DLD1 (cell line): ENCODE measurements around the gene DPCD.

Experiments
- in situ Hi-C: cut with HindIII; loops from 2 replicates; pipeline ENCODE4 v1.10.0; 2017; ENCODE audit warnings: low sequenced_read_pairs

DPCD gene

GRCh38 chr10:101566333-101567164, 21.6 kb upstream of the DPCD start:
- in situ Hi-C loops = no loop called here

DNA sequence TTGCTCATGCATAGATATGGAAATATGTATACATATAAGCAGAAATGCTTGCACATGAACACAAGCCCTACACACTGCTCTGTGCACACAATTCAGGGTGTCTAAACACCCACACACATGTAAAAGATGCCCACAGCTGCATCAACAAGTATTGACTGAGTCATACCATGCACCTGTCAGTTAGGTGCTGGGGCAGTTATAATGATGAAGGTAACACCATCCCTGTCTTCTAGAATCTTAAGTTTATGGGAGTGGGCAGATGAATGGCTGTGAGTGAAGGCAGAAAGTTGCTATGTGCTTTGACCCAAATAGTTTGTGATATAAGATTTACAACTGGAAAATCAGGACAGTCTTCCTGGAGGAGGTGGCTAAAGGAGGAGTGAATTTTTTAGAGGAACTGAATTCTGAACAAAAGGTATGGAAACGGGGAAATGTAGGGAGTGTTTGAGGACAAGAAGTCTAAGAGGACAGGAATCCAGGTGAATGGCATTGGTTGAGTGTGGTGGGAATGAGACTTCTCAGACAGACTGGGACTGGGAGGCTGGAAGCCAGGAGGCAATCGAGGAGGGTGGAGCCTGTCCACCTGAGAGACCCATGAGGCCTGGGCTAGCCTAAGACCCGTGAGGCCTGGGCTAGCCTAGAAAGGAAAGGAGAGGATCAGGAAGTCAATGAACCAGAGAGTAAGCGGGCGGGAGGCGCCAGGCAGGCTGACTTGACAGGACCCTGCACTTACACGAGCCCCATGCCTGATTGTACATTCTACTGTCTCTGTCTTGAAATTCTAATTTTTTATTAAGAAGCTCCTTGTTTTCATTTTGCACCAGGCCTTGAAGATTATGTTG, 20.7 kb upstream of the DPCD start:
- in situ Hi-C loops = no loop called here

- in situ Hi-C loops = no loop called here
Observed at GRCh38 chr10:101568054-101568745, 19.9 kb upstream of the DPCD start.

- in situ Hi-C loops = no loop called here
Observed at GRCh38 chr10:101569323-101569621, 18.8 kb upstream of the DPCD start.

DNA sequence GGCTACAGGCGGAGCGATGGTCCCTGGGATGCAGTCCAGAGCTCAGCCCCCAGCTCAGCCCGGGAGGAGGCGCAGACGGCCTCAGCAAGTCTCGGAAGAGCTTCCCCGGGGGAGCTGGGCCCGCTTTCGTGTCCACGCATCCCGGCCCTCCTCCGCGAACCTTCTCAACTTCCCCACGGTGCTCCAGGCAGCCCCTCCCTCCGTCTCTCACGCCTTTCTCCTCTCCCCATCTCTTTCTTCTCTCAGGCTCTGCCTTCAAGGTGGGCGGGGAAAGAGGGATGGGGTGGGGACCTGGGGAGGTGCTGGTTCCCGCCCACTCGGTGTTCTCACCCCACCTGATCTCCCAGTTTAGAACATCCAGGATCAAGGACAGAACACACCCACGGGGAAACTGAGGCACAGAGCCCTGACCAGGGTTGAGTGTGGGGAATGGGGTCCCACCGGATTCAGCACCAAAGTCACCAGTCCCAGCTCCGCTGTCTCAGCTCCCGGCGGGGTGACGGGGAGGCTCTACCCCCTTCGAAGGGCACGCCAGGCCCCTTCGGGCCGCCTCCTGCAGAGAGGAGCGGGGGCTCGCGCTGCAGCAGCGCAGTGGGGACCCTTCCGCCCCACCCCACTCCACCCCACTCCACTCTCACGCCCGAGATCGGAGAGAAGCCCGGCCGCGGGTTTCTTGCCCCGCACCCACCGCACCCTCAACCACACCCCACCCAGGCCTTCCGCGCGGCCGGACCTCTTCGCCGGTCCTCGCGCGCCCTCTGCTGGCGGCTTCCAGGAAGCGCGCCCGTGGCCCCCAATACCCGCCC, 18.3 kb upstream of the DPCD start:
- in situ Hi-C loops = no loop called here

GRCh38 chr10:101570428-101571270, 17.5 kb upstream of the DPCD start:
- in situ Hi-C loops = no loop called here

DNA sequence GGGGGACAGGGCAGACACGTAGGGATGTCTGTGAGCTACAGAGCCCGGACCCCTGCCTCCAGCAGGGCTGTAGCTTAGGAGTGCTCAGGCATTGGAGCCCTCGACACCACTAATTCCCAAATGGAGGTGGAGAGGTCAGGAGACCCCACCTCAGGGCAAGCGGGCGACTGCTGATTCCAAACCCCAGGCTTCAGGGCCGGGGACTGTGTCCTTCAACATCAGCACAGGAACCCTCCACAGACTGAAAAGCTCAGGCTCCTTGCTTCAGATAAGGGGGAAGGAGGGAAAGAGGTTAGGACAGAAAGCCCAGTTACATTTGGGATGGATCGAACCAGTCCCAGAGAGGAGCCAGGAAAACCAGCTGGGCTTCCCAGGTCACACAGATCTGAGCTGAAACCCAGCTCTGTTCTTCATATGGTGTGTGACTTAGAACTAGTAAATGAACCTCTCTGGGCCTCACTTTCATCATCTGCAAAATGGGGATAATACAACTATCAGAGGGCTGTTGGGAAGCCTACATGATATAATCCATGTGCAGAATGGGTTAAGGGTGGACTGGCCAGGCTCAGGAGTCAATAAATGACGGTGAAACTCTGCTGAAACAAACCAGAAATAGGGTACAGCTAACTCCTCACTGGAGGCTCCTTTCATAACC, 16.7 kb upstream of the DPCD start:
- in situ Hi-C loops = no loop called here

- in situ Hi-C loops = no loop called here
Observed at GRCh38 chr10:101572126-101572525, 16.0 kb upstream of the DPCD start.

DNA sequence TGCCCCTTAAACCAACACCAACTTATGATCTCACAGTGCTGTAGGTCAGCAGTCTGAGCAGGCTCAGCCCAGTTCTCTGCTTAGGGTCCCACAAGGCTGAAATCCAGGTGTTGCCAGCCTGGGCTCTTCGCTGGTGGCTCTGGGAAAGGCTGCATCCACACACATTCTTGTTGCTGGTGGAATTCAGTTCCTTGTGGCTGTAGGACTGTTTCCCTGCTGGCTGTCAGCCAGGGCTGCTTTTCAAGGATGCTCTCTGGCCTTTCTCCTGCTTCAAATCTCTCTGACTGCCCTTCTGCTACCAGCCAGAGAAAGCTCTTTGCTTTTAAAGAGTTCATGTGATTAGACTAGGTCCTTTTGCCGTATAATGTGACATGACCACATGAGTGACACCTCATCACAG, 15.3 kb upstream of the DPCD start:
- in situ Hi-C loops = no loop called here

DNA sequence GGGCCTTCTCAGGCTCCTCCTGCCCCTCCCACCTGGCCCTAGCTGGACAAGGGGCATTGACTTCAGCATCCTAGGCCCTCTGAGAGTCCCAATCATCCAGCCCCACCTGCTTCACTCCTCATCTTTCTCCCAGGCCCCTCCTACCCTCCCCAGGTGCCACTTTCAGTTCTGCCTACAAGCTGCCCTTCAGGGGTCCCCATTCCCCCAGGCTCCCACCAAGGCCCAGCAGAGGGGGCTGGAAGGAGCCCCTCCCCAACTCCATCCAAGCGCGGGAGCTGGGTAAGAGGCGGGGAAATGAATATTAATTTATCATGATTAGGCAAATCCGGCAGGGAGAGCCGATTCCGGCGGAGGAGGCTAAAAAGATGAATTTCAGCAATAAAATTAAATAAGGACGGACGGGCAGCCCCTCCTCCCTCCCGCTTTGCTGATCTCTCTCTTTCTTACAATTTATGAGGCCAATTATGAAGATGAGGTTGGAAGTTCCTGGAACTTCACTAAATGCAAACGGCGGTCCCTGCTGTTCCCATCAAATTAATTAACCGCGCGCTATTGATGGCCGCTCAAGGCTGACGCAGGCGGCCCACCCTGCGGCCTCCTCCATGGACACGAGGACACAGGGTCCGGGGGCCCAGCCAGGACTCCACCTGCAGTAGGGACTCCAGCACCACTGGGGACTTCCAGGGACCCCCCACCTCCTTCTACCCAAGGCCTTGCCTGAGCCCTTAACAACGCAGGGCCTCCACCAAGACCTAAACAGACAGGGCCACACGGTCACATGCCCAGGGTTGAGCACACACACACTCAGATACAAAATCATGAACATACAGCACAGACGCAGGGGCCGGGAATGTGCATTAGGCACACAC, 14.0 kb upstream of the DPCD start:
- in situ Hi-C loops = no loop called here

DNA sequence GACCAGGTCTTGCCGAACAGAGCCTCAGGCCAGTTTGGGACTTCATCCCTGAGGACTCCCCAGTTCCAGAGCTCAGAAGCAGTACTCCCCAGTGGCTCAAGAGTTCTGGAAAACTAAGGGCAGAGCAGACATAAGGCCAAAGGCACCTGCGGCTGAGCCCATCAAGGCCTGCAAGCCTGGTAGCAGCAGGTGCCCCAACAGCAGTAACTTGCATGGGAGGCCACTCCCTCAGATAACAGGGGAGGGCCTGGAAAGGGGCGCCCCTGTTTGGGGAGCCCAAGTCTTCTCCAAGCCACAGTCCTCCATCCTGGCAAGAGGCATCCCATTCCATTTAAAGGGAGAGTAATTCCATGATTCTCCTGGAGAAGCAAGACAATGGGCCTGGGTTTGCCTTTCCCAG, 13.0 kb upstream of the DPCD start:
- in situ Hi-C loops = no loop called here

GRCh38 chr10:101575580-101576210, 12.4 kb upstream of the DPCD start:
- in situ Hi-C loops = no loop called here

DNA sequence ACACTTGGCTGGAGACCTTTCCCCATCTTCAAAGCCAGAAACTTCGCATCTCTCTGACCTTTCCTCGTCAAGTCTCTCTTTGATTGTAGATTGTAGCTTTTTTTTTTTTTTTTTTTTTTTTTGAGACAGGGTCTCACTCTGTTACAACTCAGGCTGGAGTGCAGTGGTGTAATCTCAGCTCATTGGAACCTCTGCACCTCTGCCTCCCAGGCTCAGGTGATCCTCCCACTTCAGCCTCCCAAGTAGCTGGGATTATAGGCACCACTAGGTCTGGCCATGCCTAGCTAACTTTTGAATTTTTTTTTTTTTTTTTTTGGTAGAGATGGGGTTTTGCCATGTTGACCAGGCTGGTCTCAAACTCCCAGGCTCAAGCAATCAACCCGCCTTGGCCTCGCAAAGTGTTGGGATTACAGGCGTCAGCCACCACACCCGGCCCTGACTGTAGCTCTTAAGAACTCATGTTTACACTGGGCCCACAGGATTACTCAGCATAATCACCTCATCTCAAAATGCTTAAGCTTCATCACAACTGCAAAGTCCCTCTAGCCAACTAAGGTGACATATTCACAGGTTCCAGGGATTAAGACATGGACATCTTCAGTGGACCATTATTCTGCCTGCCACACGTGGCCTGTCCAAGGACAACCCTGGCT, 11.8 kb upstream of the DPCD start:
- in situ Hi-C loops = no loop called here

DNA sequence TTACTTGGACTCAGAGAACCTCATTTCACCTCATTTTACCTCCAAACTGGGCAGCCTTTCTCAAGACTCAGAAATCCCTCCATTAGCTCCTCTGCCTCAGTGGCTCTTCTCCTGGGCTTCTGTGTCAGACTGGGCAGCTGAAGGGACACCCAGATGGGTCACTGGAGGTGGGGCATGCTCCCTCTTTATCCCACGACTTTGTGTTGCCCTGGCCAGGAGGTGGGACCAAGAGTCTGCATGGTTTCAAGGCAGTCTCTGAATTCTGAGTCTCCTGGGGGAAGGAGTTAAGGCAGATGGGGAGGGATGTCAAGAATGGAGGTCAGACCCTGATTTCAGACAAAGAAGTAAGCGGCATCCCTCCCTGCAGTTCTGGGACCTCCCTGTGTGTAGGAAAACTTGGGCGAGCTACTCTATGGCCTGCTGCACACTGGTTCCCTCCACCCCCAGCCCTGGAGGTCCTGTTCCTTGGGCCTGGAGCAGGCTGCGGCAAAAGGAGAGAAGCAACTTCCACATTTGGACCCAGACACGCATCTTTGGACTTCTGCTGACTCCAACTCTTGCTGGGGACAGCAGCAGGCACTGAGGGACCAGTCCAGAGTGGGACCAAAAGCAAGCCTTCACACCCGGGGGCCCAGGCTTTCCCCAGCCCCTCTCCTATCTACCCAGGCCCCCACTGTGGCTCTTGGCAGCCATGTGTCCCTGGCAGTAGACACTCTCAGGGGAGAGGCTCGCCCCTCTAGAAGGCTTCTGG, 10.8 kb upstream of the DPCD start:
- in situ Hi-C loops = no loop called here

GRCh38 chr10:101578192-101578591, 9.9 kb upstream of the DPCD start:
- in situ Hi-C loops = no loop called here

DNA sequence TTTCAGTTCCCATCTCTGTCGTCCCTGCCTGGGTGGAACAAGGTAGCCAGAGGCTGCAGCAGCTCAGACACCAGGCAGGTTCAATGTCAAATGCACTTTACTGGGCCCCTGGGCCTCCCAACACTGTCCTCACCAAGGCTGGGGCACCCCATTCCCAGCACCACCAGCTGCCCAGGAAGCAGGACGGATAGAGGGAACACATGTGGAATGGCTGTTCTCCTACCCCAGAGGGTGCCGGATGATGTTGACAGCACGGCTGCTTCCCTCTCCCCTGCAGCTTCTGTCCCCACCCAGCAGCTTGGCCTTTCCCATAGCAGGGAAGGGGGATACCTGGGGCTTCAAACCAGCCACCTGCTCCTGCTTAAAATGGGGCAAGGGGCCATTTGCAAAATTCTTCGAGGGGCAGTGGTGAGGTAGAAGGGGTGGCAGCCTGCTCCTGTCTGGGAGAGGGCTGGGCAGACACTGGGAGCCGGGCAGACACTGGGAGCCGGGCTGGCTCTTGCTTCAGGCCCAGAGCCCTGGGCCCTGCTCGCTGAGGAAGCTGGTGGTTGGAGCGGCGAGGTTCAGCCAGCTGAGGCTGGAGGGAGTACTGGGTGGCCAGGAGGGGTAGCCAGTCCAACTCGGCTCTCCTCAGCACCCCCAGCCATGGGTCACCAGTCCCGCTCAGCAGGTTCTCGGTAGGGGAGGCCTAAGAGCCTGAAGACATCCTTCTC, 9.2 kb upstream of the DPCD start:
- in situ Hi-C loops = no loop called here
